Activated CD4-positive, alpha-beta T cell treated with anti-CD3 and anti-CD28 coated beads, Interleukin-2, amount 10 ng/mL, durations not matched to agents 7 days and 5 days (primary cell): ENCODE results near the gene NUDT19. TPM values are rescaled to one million over a fixed set of nuclear protein-coding genes. Genes with fewer than 3 reads are reported as not detected.
A peak's percentile ranks its signal among the peaks of the same experiment; 100 is the strongest.
"Not testable (repeated sequence)": the region's sequence is repeated elsewhere in the genome, so short reads cannot be mapped to it uniquely, and the experiment has no call there.

Source experiments
- CTCF ChIA-PET: fragments of 350-600 bp; sonication (Branson Sonifier 250); formaldehyde crosslinking; loops from one replicate; lab custom pipeline; 2021; ENCODE audit warnings: antibody characterized with exemption; lab: Charles Lee
- POLR2A ChIA-PET: fragments of 350-600 bp; sonication (Branson Sonifier 250); formaldehyde crosslinking; loops from one replicate; lab custom pipeline; 2021; ENCODE audit warnings: antibody characterized with exemption; lab: Charles Lee
- DNase-seq: peaks from one replicate; pipeline ENCODE4 v3.0.0-alpha.2; 2020
- H3K27ac Mint-ChIP-seq: one replicate; pipeline ENCODE4 v1.8.0; 2021; ENCODE audit warnings: mild to moderate bottlenecking, moderate library complexity, mixed read lengths
- H3K27me3 Mint-ChIP-seq: one replicate; pipeline ENCODE4 v1.8.0; 2021; ENCODE audit warnings: mixed read lengths
- H3K36me3 Mint-ChIP-seq: one replicate; pipeline ENCODE4 v1.8.0; 2021; ENCODE audit warnings: low read depth, mixed read lengths
- H3K4me1 Mint-ChIP-seq: one replicate; pipeline ENCODE4 v1.8.0; 2021; ENCODE audit warnings: mixed read lengths
- H3K4me3 Mint-ChIP-seq: one replicate; pipeline ENCODE4 v1.8.0; 2021; ENCODE audit warnings: mild to moderate bottlenecking, moderate library complexity, mixed read lengths
- H3K9me3 Mint-ChIP-seq: one replicate; pipeline ENCODE4 v1.8.0; 2021; ENCODE audit warnings: mixed read lengths
- total RNA-seq, 2 experiments: library from RNA; stranded (reverse); gene quantifications; one replicate each; pipeline ENCODE4 v1.2.3, GENCODE V29; 2021

NUDT19 gene
- total RNA-seq, 2 experiments from 2014 or later, result 15.6 to 16.0 TPM

DNA sequence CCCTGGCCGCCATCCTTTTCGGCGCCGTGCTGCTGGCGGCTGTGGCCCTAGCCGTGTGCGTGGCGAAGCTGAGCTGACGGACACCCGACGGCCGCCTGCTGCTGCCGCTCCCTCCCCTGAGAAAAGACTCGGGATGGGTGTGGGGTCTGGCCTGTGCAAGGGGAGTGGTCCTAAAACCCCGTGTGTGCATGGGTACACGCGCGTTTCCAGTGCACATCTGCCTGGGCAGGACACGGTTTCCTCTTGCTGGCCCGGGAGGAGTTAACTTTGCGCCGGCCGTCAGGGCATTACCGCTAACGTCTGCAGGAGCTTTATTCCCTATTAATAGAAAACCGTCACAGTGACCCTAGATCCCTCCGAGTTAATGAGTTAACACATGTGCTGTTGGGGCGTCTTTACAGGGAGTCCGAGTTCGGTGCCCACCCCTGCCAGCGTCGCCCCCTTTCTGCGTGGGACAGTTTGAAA, 14.7 kb upstream of the NUDT19 start:
- no peak overlapping the region for H3K27ac Mint-ChIP-seq
- CTCF ChIA-PET, result interaction anchor here (0.6 kb wide), 1 partner anchor 39 kb away, joined by 3 read pairs; no protein-coding TSS in a partner anchor
- H3K4me3 Mint-ChIP-seq, result peak overlapping the region; percentile 9

DNA sequence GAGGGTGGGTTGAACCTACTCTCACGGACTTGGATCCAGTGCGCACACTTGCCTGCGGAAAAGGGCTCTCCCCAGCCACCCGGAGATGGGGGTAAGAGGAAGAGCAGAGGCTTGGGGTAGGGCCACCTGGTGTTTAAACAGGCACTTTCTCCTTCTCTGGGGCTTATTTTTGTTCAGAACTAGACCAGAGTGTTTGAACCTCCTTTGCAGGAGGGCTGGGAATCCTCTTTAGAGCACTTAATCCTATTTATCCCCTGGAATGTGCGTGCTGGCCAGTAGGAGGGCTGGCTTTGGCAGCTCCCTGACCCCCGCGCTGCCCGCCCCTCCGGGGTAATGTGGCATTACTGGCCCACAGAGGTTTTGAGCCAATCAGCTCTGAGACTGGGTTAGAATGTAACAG, 14.0 kb upstream of the NUDT19 start:
- Mint-ChIP-seq H3K4me1 (peaks cover 23% of the 10 kb centered on the region), H3K27ac (no peak overlapping the region)
- CTCF ChIA-PET, result interaction anchor here (0.5 to 0.6 kb wide), 3 partner anchors 39 to 1758 kb away, joined by 3 read pairs; no protein-coding TSS in a partner anchor

More for the DNA sequence above, 14.7 kb upstream of the NUDT19 start:
- peaks cover 21% of the 10 kb centered on the region for H3K27me3 Mint-ChIP-seq
- H3K4me1 Mint-ChIP-seq, result peaks cover 27% of the 10 kb centered on the region
- DNase-seq, result no peak
- H3K9me3 Mint-ChIP-seq, result no peaks in the 10 kb centered on the region
- POLR2A ChIA-PET, result no interaction called here
- peaks cover 7% of the 10 kb centered on the region for H3K36me3 Mint-ChIP-seq

GRCh38 chr19:32680986-32681385, 10.6 kb upstream of the NUDT19 start:
- Mint-ChIP-seq H3K27me3 (peaks cover 22% of the 10 kb centered on the region), H3K27ac (no peak overlapping the region), H3K4me1 (peaks cover 5% of the 10 kb centered on the region), H3K4me3 (no peak overlapping the region), H3K9me3 (no peaks in the 10 kb centered on the region), H3K36me3 (no peaks in the 10 kb centered on the region)
- ChIA-PET CTCF (interaction anchor here (1.0 kb wide), 1 partner anchor 265 kb away, joined by 3 read pairs; no protein-coding TSS in a partner anchor), POLR2A (no interaction called here)
- DNase-seq, result no peak

More for the DNA sequence above, 14.0 kb upstream of the NUDT19 start:
- Mint-ChIP-seq H3K36me3 (peaks cover 7% of the 10 kb centered on the region), H3K27me3 (peaks cover 24% of the 10 kb centered on the region), H3K9me3 (no peaks in the 10 kb centered on the region), H3K4me3 (no peak overlapping the region)
- DNase-seq, result no peak
- POLR2A ChIA-PET, result no interaction called here

DNA sequence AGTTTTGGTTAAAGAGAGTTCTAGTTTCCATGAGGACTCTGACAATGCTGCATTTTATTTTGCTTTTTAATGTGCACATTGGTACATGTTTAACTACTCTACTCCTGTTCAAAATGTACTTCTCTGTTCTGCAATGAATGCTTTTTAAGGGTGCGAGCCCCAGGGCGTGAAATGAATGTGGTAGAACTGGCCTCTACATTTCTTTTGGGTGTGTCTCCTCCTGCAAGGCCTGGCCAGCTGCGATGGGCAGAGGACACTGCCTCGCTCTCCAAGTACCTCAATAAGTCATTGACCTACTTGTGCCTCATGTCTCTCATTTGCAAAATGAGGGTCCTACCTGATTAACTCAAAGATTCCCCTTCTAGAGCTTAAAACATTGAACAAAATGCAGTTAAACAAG, 9.3 kb upstream of the NUDT19 start:
- ChIA-PET POLR2A (no interaction called here), CTCF (no interaction called here)
- Mint-ChIP-seq H3K27me3 (peaks cover 17% of the 10 kb centered on the region), H3K9me3 (no peaks in the 10 kb centered on the region), H3K27ac (no peak overlapping the region), H3K36me3 (no peaks in the 10 kb centered on the region), H3K4me3 (no peak overlapping the region), H3K4me1 (peaks cover 4% of the 10 kb centered on the region)
- DNase-seq, result no peak

DNA sequence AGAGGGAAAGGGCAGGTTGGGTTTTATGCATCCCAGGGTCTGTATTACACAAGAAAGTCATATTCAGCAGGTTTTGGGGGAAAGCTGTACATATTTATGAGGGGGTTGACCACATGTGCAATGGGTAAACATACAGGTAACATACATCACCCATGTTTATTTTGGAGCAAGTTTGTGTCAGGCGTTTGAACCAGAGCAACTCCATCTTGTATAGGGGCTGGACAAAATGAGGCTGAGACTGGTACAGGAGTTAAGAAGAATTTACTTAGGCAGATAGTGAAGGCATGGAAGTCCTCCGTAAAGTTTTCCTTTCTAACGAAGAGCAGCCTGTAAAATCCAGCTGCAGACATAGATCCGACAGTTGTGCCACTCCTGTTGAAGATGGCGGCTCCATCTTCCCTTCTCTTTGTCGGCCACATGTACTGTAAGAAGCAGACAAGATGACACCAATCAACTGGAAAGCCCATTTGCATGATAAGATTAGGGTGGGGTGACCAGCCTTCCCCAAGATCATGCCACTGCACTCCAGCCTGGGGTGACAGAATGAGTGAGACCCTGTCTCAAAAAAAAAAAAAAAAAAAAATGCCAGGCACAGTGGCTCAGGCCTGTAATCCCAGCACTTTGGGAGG, 4.7 kb upstream of the NUDT19 start:
- Mint-ChIP-seq H3K27me3 (peaks cover 3% of the 10 kb centered on the region), H3K36me3 (no peaks in the 10 kb centered on the region), H3K4me3 (no peak overlapping the region), H3K27ac (no peak overlapping the region), H3K9me3 (no peaks in the 10 kb centered on the region), H3K4me1 (peaks cover 18% of the 10 kb centered on the region)
- ChIA-PET POLR2A (no interaction called here), CTCF (no interaction called here)
- no peak for DNase-seq

- POLR2A ChIA-PET, result no interaction called here
- Mint-ChIP-seq H3K27me3 (no peaks in the 10 kb centered on the region), H3K27ac (no peak overlapping the region), H3K36me3 (peaks cover under 1% of the 10 kb centered on the region), H3K4me3 (no peak overlapping the region), H3K4me1 (peaks cover 19% of the 10 kb centered on the region), H3K9me3 (no peaks in the 10 kb centered on the region)
- DNase-seq, result no peak
- CTCF ChIA-PET, result no interaction called here
Measured at GRCh38 chr19:32687681-32688080, 3.9 kb upstream of the NUDT19 start.

- DNase-seq, result no peak
- POLR2A ChIA-PET, result no interaction called here
- CTCF ChIA-PET, result no interaction called here
Measured at GRCh38 chr19:32688311-32688710, 3.3 kb upstream of the NUDT19 start.

GRCh38 chr19:32691952-32692726, 518 bp downstream of the NUDT19 start:
- Mint-ChIP-seq H3K36me3 (peaks cover 36% of the 10 kb centered on the region), H3K27ac (peak overlapping the region; percentile 94), H3K4me1 (peaks cover 55% of the 10 kb centered on the region), H3K4me3 (peak overlapping the region; percentile 85), H3K9me3 (no peaks in the 10 kb centered on the region), H3K27me3 (no peaks in the 10 kb centered on the region)
- POLR2A ChIA-PET, result no interaction called here
- peak; percentile 58 for DNase-seq
- CTCF ChIA-PET, result interaction anchor here (0.9 to 1.0 kb wide), 2 partner anchors 9 to 20 kb away, joined by 3 read pairs; no protein-coding TSS in a partner anchor

More at GRCh38 chr19:32688311-32688710, 3.3 kb upstream of the NUDT19 start:
- Mint-ChIP-seq H3K4me1 (peaks cover 25% of the 10 kb centered on the region), H3K27me3 (no peaks in the 10 kb centered on the region), H3K36me3 (peaks cover 6% of the 10 kb centered on the region), H3K9me3 (no peaks in the 10 kb centered on the region), H3K4me3 (no peak overlapping the region), H3K27ac (no peak overlapping the region)

GRCh38 chr19:32692727-32693061, 1.1 kb downstream of the NUDT19 start:
- peak overlapping the region; percentile 94 for H3K27ac Mint-ChIP-seq
- H3K4me3 Mint-ChIP-seq, result peak overlapping the region; percentile 85
- H3K4me1 Mint-ChIP-seq, result peaks cover 56% of the 10 kb centered on the region
- DNase-seq, result peak; percentile 13
- H3K27me3 Mint-ChIP-seq, result no peaks in the 10 kb centered on the region
- no peaks in the 10 kb centered on the region for H3K9me3 Mint-ChIP-seq
- peaks cover 41% of the 10 kb centered on the region for H3K36me3 Mint-ChIP-seq
- CTCF ChIA-PET, result no interaction called here
- POLR2A ChIA-PET, result no interaction called here

DNA sequence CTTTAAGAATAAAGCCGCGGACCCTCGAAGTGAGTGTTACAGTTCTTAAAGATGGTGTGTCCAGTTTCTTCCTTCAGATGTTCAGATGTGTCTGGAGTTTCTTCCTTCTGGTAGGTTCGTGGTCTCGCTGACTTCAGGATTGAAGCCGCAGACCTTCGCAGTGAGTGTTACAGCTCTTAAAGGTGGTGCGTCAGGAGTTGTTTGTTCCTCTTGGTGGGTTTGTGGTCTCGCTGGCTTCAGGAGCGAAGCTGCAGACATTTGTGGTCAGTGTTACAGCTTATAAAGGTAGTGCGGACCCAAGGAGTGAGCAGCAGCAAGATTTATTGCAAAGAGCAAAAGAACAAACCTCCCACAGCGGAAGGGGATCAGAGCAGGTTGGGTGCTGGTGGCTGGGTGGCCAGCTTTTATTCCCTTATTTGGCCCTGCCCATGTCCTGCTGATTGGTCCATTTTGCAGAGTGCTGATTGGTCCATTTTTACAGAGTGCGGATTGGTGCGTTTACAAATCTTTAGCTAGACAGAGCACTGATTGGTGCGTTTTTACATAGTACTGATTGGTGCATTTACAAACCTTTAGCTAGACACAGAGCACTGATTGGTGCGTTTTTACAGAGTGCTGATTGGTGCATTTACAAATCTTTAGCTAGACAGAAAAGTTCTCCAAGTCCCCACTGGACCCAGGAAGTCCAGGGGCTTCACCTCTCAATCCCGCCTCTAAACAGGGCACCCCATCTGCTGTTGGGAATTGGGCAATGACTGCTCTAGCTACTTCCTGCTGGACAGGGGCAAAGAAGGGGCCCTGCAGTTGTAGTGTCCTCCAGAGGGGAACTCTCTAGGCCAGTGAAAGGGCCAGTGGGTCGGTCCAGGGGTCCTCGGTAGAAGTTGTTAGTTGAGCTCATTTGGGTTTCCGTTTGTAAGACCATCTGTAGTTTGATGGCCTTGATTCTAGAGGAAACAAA, 1.8 kb downstream of the NUDT19 start:
- peak; percentile 34 for DNase-seq
- Mint-ChIP-seq H3K4me1 (peaks cover 59% of the 10 kb centered on the region), H3K4me3 (peak overlapping the region; percentile 85), H3K36me3 (peaks cover 49% of the 10 kb centered on the region), H3K27ac (peak overlapping the region; percentile 94)
- not testable (repeated sequence) for H3K27me3 Mint-ChIP-seq, H3K9me3 Mint-ChIP-seq
- CTCF ChIA-PET, result interaction anchor here (0.6 kb wide), 1 partner anchor 58 kb away, joined by 3 read pairs; no protein-coding TSS in a partner anchor
- POLR2A ChIA-PET, result interaction anchor here (0.6 kb wide), 1 partner anchor 15 kb away, joined by 3 read pairs; no protein-coding TSS in a partner anchor

GRCh38 chr19:32694316-32694715, 2.7 kb downstream of the NUDT19 start:
- H3K27me3 Mint-ChIP-seq, POLR2A ChIA-PET, H3K9me3 Mint-ChIP-seq, DNase-seq: not testable (repeated sequence)
- Mint-ChIP-seq H3K36me3 (peaks cover 57% of the 10 kb centered on the region), H3K4me3 (peak overlapping the region; percentile 85), H3K4me1 (peaks cover 59% of the 10 kb centered on the region), H3K27ac (peak overlapping the region; percentile 11)
- CTCF ChIA-PET, result interaction anchor here (0.6 kb wide), 1 partner anchor 57 kb away, joined by 3 read pairs; no protein-coding TSS in a partner anchor

- H3K27ac Mint-ChIP-seq, H3K4me3 Mint-ChIP-seq, POLR2A ChIA-PET, H3K27me3 Mint-ChIP-seq, DNase-seq, H3K9me3 Mint-ChIP-seq, CTCF ChIA-PET: not testable (repeated sequence)
- Mint-ChIP-seq H3K4me1 (peaks cover 58% of the 10 kb centered on the region), H3K36me3 (peaks cover 63% of the 10 kb centered on the region)
Measured at GRCh38 chr19:32694851-32695250, 3.2 kb downstream of the NUDT19 start.
